ENCODE results near the gene THRAP3.

The THRAP3 gene

GRCh38 chr1:36341626-36342320, 117.5 kb downstream of the THRAP3 start:
- Histone ChIP-seq H3K27ac (no peak overlapping the region), H3K27me3 (ENCODE audit: control insufficient read depth, insufficient read depth, low read length) (no peaks in the 10 kb centered on the region), H3K9me3 (ENCODE audit: control insufficient read depth, low read length) (no peaks in the 10 kb centered on the region), H3K4me3 (ENCODE audit: low read depth, low read length) (no peak overlapping the region), H3K4me2 (ENCODE audit: low read length) (no peak overlapping the region), H3K36me3 (ENCODE audit: control insufficient read depth, insufficient read depth, low read length) (no peaks in the 10 kb centered on the region), H3K9ac (no peak overlapping the region), H3K79me2 (no peaks in the 10 kb centered on the region), H3K4me1 (no peaks in the 10 kb centered on the region), H2AFZ (no peak overlapping the region)
- no peak for TF ChIP-seq CTCF (IDR thresholded peaks at IDR 0.05)

GRCh38 chr1:36342426-36343185, 118.4 kb downstream of the THRAP3 start:
- Histone ChIP-seq H3K4me2 (ENCODE audit: low read length) (no peak overlapping the region), H3K9ac (no peak overlapping the region), H3K27ac (no peak overlapping the region), H2AFZ (no peak overlapping the region), H3K36me3 (ENCODE audit: control insufficient read depth, insufficient read depth, low read length) (no peaks in the 10 kb centered on the region), H3K4me1 (no peaks in the 10 kb centered on the region), H3K4me3 (ENCODE audit: low read depth, low read length) (no peak overlapping the region), H3K79me2 (no peaks in the 10 kb centered on the region), H3K27me3 (ENCODE audit: control insufficient read depth, insufficient read depth, low read length) (no peaks in the 10 kb centered on the region), H3K9me3 (ENCODE audit: control insufficient read depth, low read length) (no peaks in the 10 kb centered on the region)
- TF ChIP-seq CTCF (IDR thresholded peaks at IDR 0.05), result peak; percentile 48

GRCh38 chr1:36343651-36344394, 119.6 kb downstream of the THRAP3 start:
- H3K36me3 ChIP-seq (ENCODE audit: control insufficient read depth, insufficient read depth, low read length), result no peaks in the 10 kb centered on the region
- H3K9ac ChIP-seq, result no peak overlapping the region
- no peak for TF ChIP-seq CTCF (IDR thresholded peaks at IDR 0.05)
- no peak overlapping the region for H3K4me3 ChIP-seq (ENCODE audit: low read depth, low read length)
- H2AFZ ChIP-seq, result no peak overlapping the region
- no peak overlapping the region for H3K4me2 ChIP-seq (ENCODE audit: low read length)
- no peak overlapping the region for H3K27ac ChIP-seq
- H3K79me2 ChIP-seq, result no peaks in the 10 kb centered on the region
- no peaks in the 10 kb centered on the region for H3K9me3 ChIP-seq (ENCODE audit: control insufficient read depth, low read length)
- H3K27me3 ChIP-seq (ENCODE audit: control insufficient read depth, insufficient read depth, low read length), result no peaks in the 10 kb centered on the region
- H3K4me1 ChIP-seq, result no peaks in the 10 kb centered on the region

GRCh38 chr1:36344395-36344680, 120.1 kb downstream of the THRAP3 start:
- Histone ChIP-seq H3K27me3 (ENCODE audit: control insufficient read depth, insufficient read depth, low read length) (no peaks in the 10 kb centered on the region), H3K9ac (no peak overlapping the region), H3K27ac (no peak overlapping the region), H3K9me3 (ENCODE audit: control insufficient read depth, low read length) (no peaks in the 10 kb centered on the region), H2AFZ (no peak overlapping the region), H3K79me2 (no peaks in the 10 kb centered on the region), H3K4me1 (no peaks in the 10 kb centered on the region), H3K4me2 (ENCODE audit: low read length) (no peak overlapping the region), H3K4me3 (ENCODE audit: low read depth, low read length) (no peak overlapping the region), H3K36me3 (ENCODE audit: control insufficient read depth, insufficient read depth, low read length) (no peaks in the 10 kb centered on the region)
- no peak for TF ChIP-seq CTCF (IDR thresholded peaks at IDR 0.05)
